ENCODE data around the gene PLS3. TPM values are rescaled to one million over a fixed set of nuclear protein-coding genes. Genes with fewer than 3 reads are reported as not detected.

The PLS3 gene
- total and polyA plus RNA-seq, 2 donors (not counting 3 experiments of a cell fraction or from before 2014, with no cell fraction given) = 120 to 329 TPM

- Histone ChIP-seq H3K27me3 (ENCODE audit: control insufficient read depth in 2 of 2, insufficient read depth in 2 of 2, low read length in 2 of 2) (no peaks in the 10 kb centered on the region), H3K4me1 (ENCODE audit: control insufficient read depth, extremely low read depth, insufficient read depth, low read length) (peaks cover 32% of the 10 kb centered on the region), H3K9me1 (replicated peaks; ENCODE audit: control insufficient read depth, extremely low read depth, insufficient read depth, low read length) (no peaks in the 10 kb centered on the region), H4K20me1 (replicated peaks; ENCODE audit: control insufficient read depth, extremely low read depth, insufficient read depth, low read length) (no peaks in the 10 kb centered on the region), H3K36me3 (ENCODE audit: control insufficient read depth in 2 of 2, extremely low read depth in 1 of 2, insufficient read depth in 2 of 2, low read length in 2 of 2) (no peaks in the 10 kb centered on the region), H3K27ac (ENCODE audit: insufficient read depth, low read depth, low read length) (peak overlapping the region; percentile 68), H3K4me2 (ENCODE audit: insufficient read depth, low read length) (peak overlapping the region; percentile 51), H3K9me3 (replicated peaks; ENCODE audit: control insufficient read depth, insufficient read depth, low read length) (no peaks in the 10 kb centered on the region), H3K4me3 (replicated peaks in 1 of 3; ENCODE audit: insufficient read depth in 1 of 3, low read depth in 1 of 3, low read length in 3 of 3) (no peak overlapping the region), H3K79me2 (ENCODE audit: control insufficient read depth, insufficient read depth, low read length) (no peaks in the 10 kb centered on the region), H2AFZ (ENCODE audit: low read depth, low read length) (no peak overlapping the region), H3K9ac (replicated peaks; ENCODE audit: extremely low read depth, insufficient read depth, low read length) (peak overlapping the region; percentile 31)
- TF ChIP-seq POLR2A (IDR thresholded peaks at IDR 0.05; ENCODE audit: low read depth, low read length) (no peak), EZH2 (IDR thresholded peaks at IDR 0.05; ENCODE audit: borderline replicate concordance, low read depth, low read length, severe bottlenecking) (no peak), GATA2 (IDR thresholded peaks at IDR 0.05; ENCODE audit: insufficient read depth, insufficient read length, low read depth, low read length) (no peak), MAX (IDR thresholded peaks at IDR 0.05; ENCODE audit: insufficient read depth, insufficient read length) (no peak), FOS (IDR thresholded peaks at IDR 0.05; ENCODE audit: borderline replicate concordance, insufficient read depth, low read length) (peak; percentile 59), POLR2AphosphoS5 (IDR thresholded peaks at IDR 0.05; ENCODE audit: insufficient read depth, low read depth, low read length) (peak; percentile 40), MYC (IDR thresholded peaks at IDR 0.05; ENCODE audit: low read depth, low read length) (no peak), CTCF (IDR thresholded peaks at IDR 0.05; ENCODE audit: extremely low read depth in 1 of 2, insufficient read depth in 1 of 2, low read depth in 1 of 2, low read length in 2 of 2) (no peak), JUN (IDR thresholded peaks at IDR 0.05; ENCODE audit: borderline replicate concordance, insufficient read depth, insufficient read length, low read depth) (peak; percentile 59)
- dilution Hi-C loops (cut with MboI; ENCODE audit: extremely low pct_ligation_motif_present, low sequenced_read_pairs) = no loop called here
- DNase-seq (ENCODE audit: low read depth, low spot score) (peak; percentile 85), FAIRE-seq (peak; percentile 61)
- POLR2A ChIA-PET = interaction anchor here (0.6 kb wide), 1 partner anchor 63 kb away, joined by 3 read pairs; no protein-coding TSS in a partner anchor
- BruUV-seq (replicated peaks) = no TSS peak
- CTCF ChIA-PET = interaction anchor here (1.7 to 1.9 kb wide), 2 partner anchors 16 to 201 kb away, joined by 4 to 6 read pairs; no protein-coding TSS in a partner anchor
- intact Hi-C loops (cut with micrococcal nuclease) = loop anchor here (5.0 kb wide), 1 partner anchor 70 kb away; no protein-coding TSS in a partner anchor
Measured at GRCh38 chrX:115531818-115532403, 29.1 kb upstream of the PLS3 start.
